ENCODE data around the gene TPO.
"Not testable (repeated sequence)": the region's sequence is repeated elsewhere in the genome, so short reads cannot be mapped to it uniquely, and the experiment has no call there.

TPO gene

GRCh38 chr2:1480671-1481076 is 67.4 kb downstream of the TPO start:
- Histone ChIP-seq H3K4me1 (ENCODE audit: control insufficient read depth, insufficient read depth, low read length) (no peaks in the 10 kb centered on the region), H3K9me3 (ENCODE audit: control insufficient read depth, low read length) (no peaks in the 10 kb centered on the region), H3K27me3 (ENCODE audit: control insufficient read depth, insufficient read depth, low read length) (no peaks in the 10 kb centered on the region), H3K9ac (ENCODE audit: low read length) (no peak overlapping the region), H3K36me3 (ENCODE audit: control insufficient read depth, insufficient read depth, low read length) (no peaks in the 10 kb centered on the region), H3K4me3 (ENCODE audit: low read length) (no peak overlapping the region)

- Histone ChIP-seq H3K9me3 (ENCODE audit: control insufficient read depth, low read length) (no peaks in the 10 kb centered on the region), H3K9ac (ENCODE audit: low read length) (no peak overlapping the region), H3K36me3 (ENCODE audit: control insufficient read depth, insufficient read depth, low read length) (no peaks in the 10 kb centered on the region), H3K4me3 (ENCODE audit: low read length) (no peak overlapping the region), H3K27me3 (ENCODE audit: control insufficient read depth, insufficient read depth, low read length) (no peaks in the 10 kb centered on the region), H3K4me1 (ENCODE audit: control insufficient read depth, insufficient read depth, low read length) (no peaks in the 10 kb centered on the region)
Measured at GRCh38 chr2:1481406-1482252, 68.4 kb downstream of the TPO start.

- no peak overlapping the region for H3K9ac ChIP-seq (ENCODE audit: low read length)
- no peaks in the 10 kb centered on the region for H3K36me3 ChIP-seq (ENCODE audit: control insufficient read depth, insufficient read depth, low read length)
- no peaks in the 10 kb centered on the region for H3K9me3 ChIP-seq (ENCODE audit: control insufficient read depth, low read length)
- no peaks in the 10 kb centered on the region for H3K27me3 ChIP-seq (ENCODE audit: control insufficient read depth, insufficient read depth, low read length)
- H3K4me1 ChIP-seq (ENCODE audit: control insufficient read depth, insufficient read depth, low read length) = no peaks in the 10 kb centered on the region
- no peak overlapping the region for H3K4me3 ChIP-seq (ENCODE audit: low read length)
Measured at GRCh38 chr2:1482253-1482675, 69.0 kb downstream of the TPO start.

- no peaks in the 10 kb centered on the region for H3K4me1 ChIP-seq (ENCODE audit: control insufficient read depth, insufficient read depth, low read length)
- H3K9me3 ChIP-seq (ENCODE audit: control insufficient read depth, low read length) = no peaks in the 10 kb centered on the region
- no peaks in the 10 kb centered on the region for H3K36me3 ChIP-seq (ENCODE audit: control insufficient read depth, insufficient read depth, low read length)
- no peak overlapping the region for H3K9ac ChIP-seq (ENCODE audit: low read length)
- H3K4me3 ChIP-seq (ENCODE audit: low read length) = no peak overlapping the region
- no peaks in the 10 kb centered on the region for H3K27me3 ChIP-seq (ENCODE audit: control insufficient read depth, insufficient read depth, low read length)
Measured at GRCh38 chr2:1482981-1483380, 69.7 kb downstream of the TPO start.

GRCh38 chr2:1483551-1483950 is 70.3 kb downstream of the TPO start:
- Histone ChIP-seq H3K4me3 (ENCODE audit: low read length) (no peak overlapping the region), H3K4me1 (ENCODE audit: control insufficient read depth, insufficient read depth, low read length) (no peaks in the 10 kb centered on the region), H3K27me3 (ENCODE audit: control insufficient read depth, insufficient read depth, low read length) (no peaks in the 10 kb centered on the region), H3K9me3 (ENCODE audit: control insufficient read depth, low read length) (no peaks in the 10 kb centered on the region), H3K36me3 (ENCODE audit: control insufficient read depth, insufficient read depth, low read length) (no peaks in the 10 kb centered on the region), H3K9ac (ENCODE audit: low read length) (no peak overlapping the region)

GRCh38 chr2:1484131-1484884 is 71.0 kb downstream of the TPO start:
- H3K4me3 ChIP-seq (ENCODE audit: low read length) = no peak overlapping the region
- no peaks in the 10 kb centered on the region for H3K9me3 ChIP-seq (ENCODE audit: control insufficient read depth, low read length)
- H3K36me3 ChIP-seq (ENCODE audit: control insufficient read depth, insufficient read depth, low read length) = no peaks in the 10 kb centered on the region
- no peaks in the 10 kb centered on the region for H3K4me1 ChIP-seq (ENCODE audit: control insufficient read depth, insufficient read depth, low read length)
- no peak overlapping the region for H3K9ac ChIP-seq (ENCODE audit: low read length)
- no peaks in the 10 kb centered on the region for H3K27me3 ChIP-seq (ENCODE audit: control insufficient read depth, insufficient read depth, low read length)

- no peak overlapping the region for H3K4me3 ChIP-seq (ENCODE audit: low read length)
- H3K27me3 ChIP-seq (ENCODE audit: control insufficient read depth, insufficient read depth, low read length) = no peaks in the 10 kb centered on the region
- no peaks in the 10 kb centered on the region for H3K4me1 ChIP-seq (ENCODE audit: control insufficient read depth, insufficient read depth, low read length)
- H3K9me3 ChIP-seq (ENCODE audit: control insufficient read depth, low read length) = no peaks in the 10 kb centered on the region
- H3K9ac ChIP-seq (ENCODE audit: low read length) = no peak overlapping the region
- no peaks in the 10 kb centered on the region for H3K36me3 ChIP-seq (ENCODE audit: control insufficient read depth, insufficient read depth, low read length)
Measured at GRCh38 chr2:1486670-1487069, 73.4 kb downstream of the TPO start.

- no peaks in the 10 kb centered on the region for H3K9me3 ChIP-seq (ENCODE audit: control insufficient read depth, low read length)
- H3K9ac ChIP-seq (ENCODE audit: low read length) = no peak overlapping the region
- no peaks in the 10 kb centered on the region for H3K27me3 ChIP-seq (ENCODE audit: control insufficient read depth, insufficient read depth, low read length)
- H3K4me1 ChIP-seq (ENCODE audit: control insufficient read depth, insufficient read depth, low read length) = no peaks in the 10 kb centered on the region
- H3K36me3 ChIP-seq (ENCODE audit: control insufficient read depth, insufficient read depth, low read length) = no peaks in the 10 kb centered on the region
- H3K4me3 ChIP-seq (ENCODE audit: low read length) = no peak overlapping the region
Measured at GRCh38 chr2:1487758-1488157, 74.5 kb downstream of the TPO start.

GRCh38 chr2:1488181-1488671 is 75.0 kb downstream of the TPO start:
- H3K9me3 ChIP-seq (ENCODE audit: control insufficient read depth, low read length) = no peaks in the 10 kb centered on the region
- H3K4me1 ChIP-seq (ENCODE audit: control insufficient read depth, insufficient read depth, low read length) = no peaks in the 10 kb centered on the region
- H3K36me3 ChIP-seq (ENCODE audit: control insufficient read depth, insufficient read depth, low read length) = no peaks in the 10 kb centered on the region
- H3K4me3 ChIP-seq (ENCODE audit: low read length) = no peak overlapping the region
- H3K9ac ChIP-seq (ENCODE audit: low read length) = no peak overlapping the region
- no peaks in the 10 kb centered on the region for H3K27me3 ChIP-seq (ENCODE audit: control insufficient read depth, insufficient read depth, low read length)

- Histone ChIP-seq H3K36me3 (ENCODE audit: control insufficient read depth, insufficient read depth, low read length) (no peaks in the 10 kb centered on the region), H3K27me3 (ENCODE audit: control insufficient read depth, insufficient read depth, low read length) (no peaks in the 10 kb centered on the region), H3K4me1 (ENCODE audit: control insufficient read depth, insufficient read depth, low read length) (no peaks in the 10 kb centered on the region), H3K9ac (ENCODE audit: low read length) (no peak overlapping the region), H3K4me3 (ENCODE audit: low read length) (no peak overlapping the region), H3K9me3 (ENCODE audit: control insufficient read depth, low read length) (no peaks in the 10 kb centered on the region)
Measured at GRCh38 chr2:1488851-1489250, 75.6 kb downstream of the TPO start.

GRCh38 chr2:1489486-1489885 is 76.2 kb downstream of the TPO start:
- Histone ChIP-seq H3K9me3 (ENCODE audit: control insufficient read depth, low read length) (no peaks in the 10 kb centered on the region), H3K4me1 (ENCODE audit: control insufficient read depth, insufficient read depth, low read length) (no peaks in the 10 kb centered on the region), H3K27me3 (ENCODE audit: control insufficient read depth, insufficient read depth, low read length) (no peaks in the 10 kb centered on the region), H3K9ac (ENCODE audit: low read length) (no peak overlapping the region), H3K4me3 (ENCODE audit: low read length) (no peak overlapping the region), H3K36me3 (ENCODE audit: control insufficient read depth, insufficient read depth, low read length) (no peaks in the 10 kb centered on the region)

GRCh38 chr2:1490381-1490780 is 77.1 kb downstream of the TPO start:
- not testable (repeated sequence) for H3K36me3 ChIP-seq (ENCODE audit: control insufficient read depth, insufficient read depth, low read length); H3K9ac ChIP-seq (ENCODE audit: low read length); H3K9me3 ChIP-seq (ENCODE audit: control insufficient read depth, low read length)

More at GRCh38 chr2:1490381-1490780, 77.1 kb downstream of the TPO start:
- H3K27me3 ChIP-seq (ENCODE audit: control insufficient read depth, insufficient read depth, low read length); H3K4me1 ChIP-seq (ENCODE audit: control insufficient read depth, insufficient read depth, low read length); H3K4me3 ChIP-seq (ENCODE audit: low read length): not testable (repeated sequence)
